ENCODE data around the gene CAPZA2. TPM values are rescaled to one million over a fixed set of nuclear protein-coding genes. Genes with fewer than 3 reads are reported as not detected.

The CAPZA2 gene
- total and polyA plus RNA-seq, 9 of the 15 experiments (the other 6 are each of a cell fraction or from before 2014, with no cell fraction given), result 67.0 to 524 (median 176) TPM

DNA sequence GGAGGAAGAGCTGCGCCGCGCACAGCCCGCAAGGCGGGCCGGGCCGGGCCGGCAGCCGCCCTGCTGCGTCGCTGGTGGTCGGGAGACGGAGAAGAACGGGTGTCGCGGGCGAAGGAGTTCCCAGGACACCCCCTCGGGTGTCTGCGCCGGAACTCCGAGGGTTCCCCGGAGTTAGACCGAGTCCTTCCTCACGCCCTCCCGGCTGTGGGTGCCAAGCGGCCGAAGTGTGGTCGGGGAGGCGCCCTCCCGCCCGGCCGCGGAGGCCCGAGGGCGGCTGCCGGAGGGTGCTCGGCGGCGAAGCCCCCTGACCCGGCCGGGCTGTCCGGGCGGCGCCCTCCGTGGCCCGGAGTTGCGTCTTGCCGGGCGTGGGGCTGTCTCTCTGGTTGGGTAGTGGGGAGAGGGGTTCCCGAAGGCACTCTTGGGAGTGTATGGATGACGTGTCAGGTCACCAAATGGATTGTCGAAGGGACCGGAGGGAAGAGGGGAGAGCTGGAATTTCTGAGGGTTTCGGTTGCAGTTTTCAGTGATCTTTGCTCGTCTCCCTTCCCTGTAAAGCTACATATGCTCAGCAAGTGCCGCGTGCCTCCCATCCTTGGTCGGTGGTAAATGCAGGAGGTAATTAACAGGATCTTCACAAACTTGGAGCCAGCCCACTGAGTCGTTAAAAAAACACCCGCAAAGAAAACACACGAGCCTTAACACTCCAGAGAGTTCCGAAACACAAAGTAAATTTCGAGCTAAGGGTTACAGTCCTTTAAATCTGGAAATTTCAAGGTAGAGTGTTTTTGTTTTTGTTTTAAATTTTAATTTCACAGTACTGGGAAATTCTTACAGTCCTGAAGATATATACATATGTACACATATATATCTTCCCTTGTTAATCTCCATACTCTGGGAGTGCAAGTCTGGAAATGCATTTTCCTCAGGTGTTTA, 91.8 kb downstream of the CAPZA2 start (continued):
- TF ChIP-seq, protein P1, sequence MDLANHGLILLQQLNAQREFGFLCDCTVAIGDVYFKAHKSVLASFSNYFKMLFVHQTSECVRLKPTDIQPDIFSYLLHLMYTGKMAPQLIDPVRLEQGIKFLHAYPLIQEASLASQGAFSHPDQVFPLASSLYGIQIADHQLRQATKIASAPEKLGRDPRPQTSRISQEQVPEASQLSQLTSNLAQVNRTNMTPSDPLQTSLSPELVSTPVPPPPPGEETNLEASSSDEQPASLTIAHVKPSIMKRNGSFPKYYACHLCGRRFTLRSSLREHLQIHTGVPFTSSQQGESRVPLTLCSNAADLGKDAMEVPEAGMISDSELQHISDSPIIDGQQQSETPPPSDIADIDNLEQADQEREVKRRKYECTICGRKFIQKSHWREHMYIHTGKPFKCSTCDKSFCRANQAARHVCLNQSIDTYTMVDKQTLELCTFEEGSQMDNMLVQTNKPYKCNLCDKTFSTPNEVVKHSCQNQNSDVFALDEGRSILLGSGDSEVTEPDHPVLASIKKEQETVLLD (IDR thresholded peaks at IDR 0.05), result no peak
- TF ChIP-seq TAF9B (IDR thresholded peaks at IDR 0.05; ENCODE audit: partially characterized antibody) (no peak), RCOR1 (IDR thresholded peaks at IDR 0.05; ENCODE audit: borderline replicate concordance in 1 of 2, low read depth in 2 of 2, low read length in 2 of 2) (no peak; a peak in 1 of 4 replicates), ZNF699 (CRISPR knock-in tag; IDR thresholded peaks at IDR 0.05; ENCODE audit: insufficient replicate concordance) (no peak), SAP30 (IDR thresholded peaks at IDR 0.05; ENCODE audit: borderline replicate concordance, insufficient read depth, low read depth, low read length, poor library complexity, severe bottlenecking) (peak; percentile 80), ZNF766 (CRISPR knock-in tag; conservative IDR thresholded peaks at IDR 0.05) (peak; percentile 55), ZNF316 (IDR thresholded peaks at IDR 0.05) (no peak), ETS2 (tag; IDR thresholded peaks at IDR 0.05; ENCODE audit: borderline replicate concordance, poor library complexity, severe bottlenecking) (peak; percentile 80), SP2 (IDR thresholded peaks at IDR 0.05; ENCODE audit: extremely low read depth, low read depth, low read length, poor library complexity, severe bottlenecking) (no peak), CBFA2T3 (IDR thresholded peaks at IDR 0.05) (no peak), PRPF4 (IDR thresholded peaks at IDR 0.05; ENCODE audit: insufficient read depth, low read depth, low read length, poor library complexity, severe bottlenecking) (peak; percentile 49), SRSF9 (IDR thresholded peaks at IDR 0.05; ENCODE audit: borderline replicate concordance, low read depth, low read length) (no peak), KDM5B (IDR thresholded peaks at IDR 0.05; ENCODE audit: insufficient replicate concordance, low read depth, low read length) (peak; percentile 80), DMBX1 (CRISPR knock-in tag; IDR thresholded peaks at IDR 0.05; ENCODE audit: borderline replicate concordance) (no peak), JUND (IDR thresholded peaks at IDR 0.05; ENCODE audit: borderline replicate concordance, low read depth, low read length) (peak; percentile 96), JUND (tag; IDR thresholded peaks at IDR 0.05; ENCODE audit: borderline replicate concordance, low read depth, low read length) (peak; percentile 91), MAFF (IDR thresholded peaks at IDR 0.05; ENCODE audit: low read length) (no peak)
- TF ChIP-seq, protein P2, sequence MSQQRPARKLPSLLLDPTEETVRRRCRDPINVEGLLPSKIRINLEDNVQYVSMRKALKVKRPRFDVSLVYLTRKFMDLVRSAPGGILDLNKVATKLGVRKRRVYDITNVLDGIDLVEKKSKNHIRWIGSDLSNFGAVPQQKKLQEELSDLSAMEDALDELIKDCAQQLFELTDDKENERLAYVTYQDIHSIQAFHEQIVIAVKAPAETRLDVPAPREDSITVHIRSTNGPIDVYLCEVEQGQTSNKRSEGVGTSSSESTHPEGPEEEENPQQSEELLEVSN (IDR thresholded peaks at IDR 0.05; ENCODE audit: borderline replicate concordance in 1 of 2, extremely low read depth in 1 of 2, insufficient read depth in 1 of 2, insufficient read length in 1 of 2, low read depth in 1 of 2, low read length in 1 of 2, poor library complexity in 1 of 2, severe bottlenecking in 1 of 2), result peak; percentile 57 to 78
- TF ChIP-seq, protein P3, sequence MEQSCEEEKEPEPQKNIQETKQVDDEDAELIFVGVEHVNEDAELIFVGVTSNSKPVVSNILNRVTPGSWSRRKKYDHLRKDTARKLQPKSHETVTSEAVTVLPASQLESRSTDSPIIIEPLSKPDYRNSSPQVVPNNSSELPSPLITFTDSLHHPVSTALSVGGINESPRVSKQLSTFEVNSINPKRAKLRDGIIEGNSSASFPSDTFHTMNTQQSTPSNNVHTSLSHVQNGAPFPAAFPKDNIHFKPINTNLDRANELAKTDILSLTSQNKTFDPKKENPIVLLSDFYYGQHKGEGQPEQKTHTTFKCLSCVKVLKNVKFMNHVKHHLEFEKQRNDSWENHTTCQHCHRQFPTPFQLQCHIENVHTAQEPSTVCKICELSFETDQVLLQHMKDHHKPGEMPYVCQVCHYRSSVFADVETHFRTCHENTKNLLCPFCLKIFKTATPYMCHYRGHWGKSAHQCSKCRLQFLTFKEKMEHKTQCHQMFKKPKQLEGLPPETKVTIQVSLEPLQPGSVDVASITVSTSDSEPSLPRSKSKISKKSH (CRISPR knock-in tag; IDR thresholded peaks at IDR 0.05), result no peak
- TF ChIP-seq, protein P4, sequence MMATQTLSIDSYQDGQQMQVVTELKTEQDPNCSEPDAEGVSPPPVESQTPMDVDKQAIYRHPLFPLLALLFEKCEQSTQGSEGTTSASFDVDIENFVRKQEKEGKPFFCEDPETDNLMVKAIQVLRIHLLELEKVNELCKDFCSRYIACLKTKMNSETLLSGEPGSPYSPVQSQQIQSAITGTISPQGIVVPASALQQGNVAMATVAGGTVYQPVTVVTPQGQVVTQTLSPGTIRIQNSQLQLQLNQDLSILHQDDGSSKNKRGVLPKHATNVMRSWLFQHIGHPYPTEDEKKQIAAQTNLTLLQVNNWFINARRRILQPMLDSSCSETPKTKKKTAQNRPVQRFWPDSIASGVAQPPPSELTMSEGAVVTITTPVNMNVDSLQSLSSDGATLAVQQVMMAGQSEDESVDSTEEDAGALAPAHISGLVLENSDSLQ (IDR thresholded peaks at IDR 0.05), result peak; percentile 14; the same call in 1 of the 2 replicates

Data from K562 (cell line).